EL (cell line): ENCODE results near the gene GRN.

Source experiments
- DNase-seq: peaks from one replicate; pipeline ENCODE4 v3.0.0-alpha.2; 2016

Gene GRN

DNA sequence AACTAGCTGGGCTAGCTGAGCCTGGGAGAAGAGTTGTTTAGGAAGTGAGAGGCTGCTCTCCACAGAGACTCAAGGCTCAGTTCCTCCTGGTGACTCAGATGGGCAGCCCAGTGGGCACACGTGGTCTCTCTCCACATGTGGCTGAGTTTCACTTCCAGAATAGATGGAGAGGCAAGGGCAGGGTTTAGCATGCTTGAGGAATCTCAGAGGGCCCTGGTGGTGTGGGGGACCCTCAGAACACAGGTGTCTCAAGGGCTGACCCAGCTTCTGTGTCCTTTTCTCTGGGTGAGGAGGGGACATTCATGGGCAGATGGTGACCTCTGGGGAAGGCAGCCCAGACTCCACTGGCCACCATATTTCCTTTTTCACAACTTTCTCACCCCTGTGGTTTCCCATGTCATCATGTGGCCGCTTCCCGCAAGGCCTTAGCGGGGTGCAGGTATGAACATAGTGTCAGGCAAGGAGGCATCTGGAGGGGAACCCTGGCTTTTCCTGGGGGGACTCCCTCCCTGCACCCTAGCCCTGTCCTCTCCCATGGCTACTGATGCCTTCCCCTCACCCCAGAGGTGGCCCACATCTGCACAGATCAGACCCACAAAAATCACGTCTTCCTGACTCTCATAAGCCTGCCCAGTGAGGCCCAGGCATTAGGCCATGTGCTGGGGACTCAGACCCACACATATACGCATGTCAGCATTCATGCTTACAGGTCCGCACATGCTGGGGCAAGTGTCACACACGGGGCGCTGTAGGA, 3.3 kb downstream of the GRN start:
- peak; percentile 66 for DNase-seq

- DNase-seq: no peak
Observed at GRCh38 chr17:44348988-44349364, 3.9 kb downstream of the GRN start.

- DNase-seq: no peak
Observed at GRCh38 chr17:44349553-44350070, 4.5 kb downstream of the GRN start.

DNA sequence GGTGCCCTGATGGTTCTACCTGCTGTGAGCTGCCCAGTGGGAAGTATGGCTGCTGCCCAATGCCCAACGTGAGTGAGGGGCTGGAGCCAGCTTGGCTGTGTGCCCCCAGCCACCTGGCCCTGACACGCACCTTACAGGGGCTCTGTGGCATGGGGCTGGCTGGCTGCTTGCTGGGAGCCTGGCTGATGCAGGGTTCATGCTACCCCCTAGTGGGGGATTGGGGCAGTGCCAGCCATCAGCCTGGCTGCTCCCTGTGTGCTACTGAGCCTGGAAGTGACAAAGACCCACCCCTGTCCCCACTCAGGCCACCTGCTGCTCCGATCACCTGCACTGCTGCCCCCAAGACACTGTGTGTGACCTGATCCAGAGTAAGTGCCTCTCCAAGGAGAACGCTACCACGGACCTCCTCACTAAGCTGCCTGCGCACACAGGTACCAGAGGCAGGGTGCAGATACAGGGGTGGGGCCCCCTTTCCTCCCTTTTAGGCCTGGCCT, 5.7 kb downstream of the GRN start:
- DNase-seq: peak; percentile 59

DNA sequence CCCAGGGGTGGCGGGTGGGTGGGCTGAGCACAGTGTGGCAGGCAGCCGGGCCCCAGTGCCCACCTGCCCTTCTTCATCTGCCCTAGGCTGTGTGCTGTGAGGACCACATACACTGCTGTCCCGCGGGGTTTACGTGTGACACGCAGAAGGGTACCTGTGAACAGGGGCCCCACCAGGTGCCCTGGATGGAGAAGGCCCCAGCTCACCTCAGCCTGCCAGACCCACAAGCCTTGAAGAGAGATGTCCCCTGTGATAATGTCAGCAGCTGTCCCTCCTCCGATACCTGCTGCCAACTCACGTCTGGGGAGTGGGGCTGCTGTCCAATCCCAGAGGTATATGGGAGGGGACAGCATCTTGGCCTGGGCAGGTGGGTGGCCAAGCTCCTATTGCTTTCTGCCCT, 6.4 kb downstream of the GRN start:
- DNase-seq: no peak

GRCh38 chr17:44351961-44352827, 7.1 kb downstream of the GRN start:
- no peak for DNase-seq

DNA sequence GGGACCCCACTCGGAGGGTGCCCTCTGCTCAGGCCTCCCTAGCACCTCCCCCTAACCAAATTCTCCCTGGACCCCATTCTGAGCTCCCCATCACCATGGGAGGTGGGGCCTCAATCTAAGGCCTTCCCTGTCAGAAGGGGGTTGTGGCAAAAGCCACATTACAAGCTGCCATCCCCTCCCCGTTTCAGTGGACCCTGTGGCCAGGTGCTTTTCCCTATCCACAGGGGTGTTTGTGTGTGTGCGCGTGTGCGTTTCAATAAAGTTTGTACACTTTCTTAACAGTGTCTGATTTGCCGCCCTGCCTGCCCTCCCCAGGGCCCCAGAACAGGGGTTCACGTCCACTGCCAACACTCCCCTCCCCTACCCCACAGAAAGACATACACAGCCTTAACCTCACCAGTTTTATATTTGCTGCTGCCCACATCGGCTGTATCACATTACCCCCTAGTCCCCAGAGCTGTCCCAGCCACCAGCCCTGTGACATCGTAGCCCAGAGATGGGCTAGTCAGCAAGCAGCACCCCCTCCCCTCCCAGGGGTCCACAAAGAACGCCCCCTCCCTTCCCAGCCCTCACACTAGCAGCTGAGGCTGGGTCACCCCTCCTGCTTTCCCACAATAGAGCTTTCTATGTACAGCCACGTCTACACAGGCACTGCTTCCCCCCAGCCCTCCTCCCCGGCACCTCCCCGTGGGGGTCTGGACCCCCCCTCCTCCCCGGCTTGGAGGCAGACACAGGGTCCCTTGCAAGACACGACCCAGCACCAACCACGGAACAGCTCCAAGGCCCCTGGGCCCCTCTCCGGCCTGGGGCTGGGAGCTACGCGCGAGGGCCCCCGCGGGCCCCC, 7.9 kb downstream of the GRN start:
- no peak for DNase-seq

DNA sequence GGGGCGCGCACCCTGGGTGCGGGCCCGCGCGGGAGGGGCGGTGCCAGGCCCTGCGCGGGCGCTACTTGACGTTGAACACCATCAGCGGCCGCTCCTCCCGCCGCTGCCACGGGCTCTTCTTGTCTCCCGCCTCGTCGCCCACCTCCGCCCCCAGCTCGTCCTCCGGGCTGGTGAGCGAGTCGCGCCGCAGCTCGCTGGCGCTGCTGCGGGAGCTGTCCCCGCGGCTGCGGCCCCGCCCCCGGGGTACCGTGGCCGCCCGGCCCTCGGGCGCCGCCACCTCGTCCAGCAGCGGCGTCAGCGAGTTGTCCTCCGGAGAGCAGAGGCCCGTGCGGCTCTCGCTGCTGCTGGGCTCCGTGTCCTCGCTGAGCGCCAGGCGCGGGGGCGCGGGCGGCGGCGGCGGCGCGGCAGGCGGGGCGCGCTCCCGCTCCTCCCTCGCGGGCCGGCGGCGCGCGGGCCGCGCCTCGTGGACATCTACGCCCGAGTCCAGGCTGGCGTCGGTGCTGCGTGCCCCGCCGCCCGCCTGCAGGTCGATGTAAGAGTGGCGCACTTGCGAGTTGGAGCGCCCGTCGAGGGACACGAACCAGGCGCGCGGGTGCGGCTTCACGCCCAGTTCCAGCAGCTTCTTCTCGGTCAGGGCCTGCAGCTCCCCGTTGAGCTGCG, 8.7 kb downstream of the GRN start:
- peak; percentile 31 for DNase-seq

DNA sequence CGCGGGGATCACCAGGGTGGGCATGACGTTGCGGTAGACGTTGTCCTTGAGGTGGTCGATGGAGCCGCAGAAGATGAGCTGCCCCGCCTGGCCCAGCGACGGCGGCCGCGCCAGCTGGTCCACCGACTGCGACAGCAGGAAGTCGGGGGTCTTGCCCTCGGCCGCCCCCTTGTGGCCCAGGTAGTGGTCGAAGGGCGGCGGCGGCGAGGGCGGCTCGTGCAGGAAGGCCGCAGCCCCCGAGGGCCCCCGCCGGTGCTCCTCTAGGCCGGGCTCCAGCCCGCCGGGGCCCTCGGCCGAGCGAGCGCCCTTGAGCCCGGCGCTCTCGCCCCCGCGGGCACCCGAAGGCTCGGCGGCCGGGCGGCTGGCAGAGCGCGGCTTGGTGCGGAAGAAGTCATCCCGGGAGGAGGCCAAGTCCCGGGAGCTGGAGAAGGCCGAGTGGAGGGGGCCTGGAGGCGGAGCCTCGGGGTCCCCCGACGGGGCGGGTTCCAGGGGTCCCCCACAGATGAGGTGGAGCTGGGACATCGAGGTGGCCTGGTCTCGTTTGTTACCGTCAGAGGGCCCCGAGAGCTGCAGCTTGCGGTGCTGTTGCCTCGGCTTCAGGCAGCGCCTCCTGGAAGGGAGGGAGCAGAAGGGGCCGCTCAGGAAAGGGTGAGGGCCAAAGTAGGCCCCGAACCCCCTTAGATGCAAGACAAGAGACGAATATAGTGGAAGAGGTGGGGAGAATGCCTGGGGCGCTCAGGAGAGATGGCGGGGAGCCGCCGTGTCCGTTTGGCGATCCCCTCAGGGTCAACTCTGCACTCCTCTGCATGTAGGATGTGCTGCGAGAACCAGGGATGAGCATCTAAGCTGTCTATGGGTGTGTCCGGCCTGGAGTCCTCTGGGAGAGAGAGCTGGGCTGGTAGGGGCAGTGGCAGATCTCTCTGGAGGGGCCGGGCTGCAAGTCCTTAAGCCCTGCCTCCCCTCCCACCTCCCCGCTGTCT, 9.8 kb downstream of the GRN start:
- no peak for DNase-seq

DNA sequence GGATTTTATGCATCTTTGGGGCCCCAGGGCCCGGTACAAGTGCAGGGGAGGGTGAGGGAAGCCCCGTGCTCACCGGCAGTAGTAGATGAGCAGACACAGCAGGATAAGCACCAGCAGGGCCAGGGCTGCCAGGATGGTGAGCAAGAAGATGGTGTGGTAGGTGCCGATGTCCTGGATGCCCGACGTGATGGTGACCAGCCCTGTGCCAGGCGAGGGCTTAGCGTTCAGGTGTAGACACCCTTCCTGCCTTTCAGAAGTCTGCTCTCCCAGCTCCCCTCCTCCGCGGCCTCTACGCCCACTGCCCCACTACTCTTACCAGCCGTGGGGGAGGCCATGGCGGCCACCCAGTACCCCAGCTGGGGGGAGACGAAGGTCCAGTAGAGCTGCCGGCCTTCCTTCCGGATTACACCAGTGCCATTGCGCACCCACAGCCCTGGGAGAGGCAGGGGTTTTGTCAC, 10.6 kb downstream of the GRN start:
- DNase-seq: no peak

DNA sequence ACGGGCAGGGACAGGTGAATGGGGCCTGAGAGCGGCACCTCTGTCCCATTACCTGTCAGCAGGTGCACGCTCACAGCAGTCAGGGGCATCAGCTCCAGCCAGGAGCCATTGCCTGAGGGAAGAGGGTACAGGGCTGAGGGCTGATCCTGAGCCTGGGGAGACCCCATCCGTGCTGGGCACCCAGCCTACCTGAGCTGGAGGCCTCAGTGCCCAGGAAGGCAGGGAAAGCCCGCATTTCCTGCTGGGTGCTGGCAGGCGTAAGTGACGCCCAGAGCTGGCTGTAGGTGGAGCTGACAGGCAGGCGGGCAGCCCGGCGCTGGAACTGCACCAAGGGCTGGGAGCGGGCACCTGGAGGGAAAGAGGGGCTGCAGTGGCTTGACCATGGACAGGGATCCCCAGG, 11.1 kb downstream of the GRN start:
- no peak for DNase-seq

DNA sequence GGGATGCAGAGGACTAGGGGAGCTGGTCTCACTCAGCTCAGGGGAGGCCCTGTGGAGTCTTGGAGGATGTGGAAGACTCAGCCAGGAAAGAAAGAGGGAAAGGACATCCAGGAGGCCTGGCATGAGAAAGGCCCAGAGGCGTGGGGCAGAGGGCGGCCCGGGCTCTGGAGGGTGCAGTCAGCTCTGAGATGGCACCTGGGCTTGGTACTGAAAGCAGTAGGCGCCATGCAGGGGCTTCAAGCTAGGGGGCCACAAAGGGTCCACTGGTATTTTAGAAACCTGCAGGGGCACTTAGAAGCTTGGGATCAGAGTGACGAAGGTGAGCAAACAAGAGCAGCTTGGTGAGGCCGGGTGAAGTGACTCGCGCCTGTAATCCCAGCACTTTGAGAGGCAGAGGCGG, 13.0 kb downstream of the GRN start:
- DNase-seq: no peak

DNA sequence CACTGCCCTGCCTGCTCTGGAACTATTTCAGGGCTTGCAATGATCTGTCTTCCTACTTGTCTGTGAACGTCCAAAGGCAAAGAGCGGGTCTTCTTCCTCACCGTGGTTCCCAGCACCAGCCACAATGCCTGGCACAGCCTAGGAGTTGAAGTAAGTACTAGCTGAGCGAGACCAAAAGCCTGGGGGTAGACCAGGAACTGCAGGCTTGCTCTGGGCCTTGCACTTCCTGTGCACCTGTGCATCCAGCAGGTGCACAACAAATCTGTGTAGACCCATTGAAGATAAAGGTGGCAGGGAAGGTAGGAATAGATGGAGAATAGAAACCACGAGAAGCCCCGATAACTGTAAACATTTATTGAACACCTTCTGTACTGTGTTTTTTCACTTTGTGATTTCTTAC, 13.9 kb downstream of the GRN start:
- DNase-seq: no peak

- DNase-seq: no peak
Observed at GRCh38 chr17:44359458-44360143, 14.5 kb downstream of the GRN start.

DNA sequence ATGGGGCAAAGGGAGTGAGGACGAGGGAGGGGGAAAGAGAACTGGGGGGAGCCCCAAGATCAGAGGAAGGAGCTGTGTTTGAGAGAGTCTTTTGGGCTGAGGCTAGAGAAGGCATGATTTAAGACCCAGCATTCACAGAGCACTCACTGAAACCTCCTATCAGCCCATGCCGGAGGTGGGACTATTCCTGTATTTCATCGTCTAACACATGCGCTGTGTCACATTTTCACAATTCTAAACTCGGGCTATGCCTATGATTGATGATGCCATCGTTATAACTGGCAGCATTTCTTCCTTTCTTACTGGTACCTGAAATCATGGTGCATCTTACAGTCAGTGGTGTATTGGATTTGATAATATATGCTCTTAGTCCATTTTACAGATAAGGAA, 15.0 kb downstream of the GRN start:
- no peak for DNase-seq

DNA sequence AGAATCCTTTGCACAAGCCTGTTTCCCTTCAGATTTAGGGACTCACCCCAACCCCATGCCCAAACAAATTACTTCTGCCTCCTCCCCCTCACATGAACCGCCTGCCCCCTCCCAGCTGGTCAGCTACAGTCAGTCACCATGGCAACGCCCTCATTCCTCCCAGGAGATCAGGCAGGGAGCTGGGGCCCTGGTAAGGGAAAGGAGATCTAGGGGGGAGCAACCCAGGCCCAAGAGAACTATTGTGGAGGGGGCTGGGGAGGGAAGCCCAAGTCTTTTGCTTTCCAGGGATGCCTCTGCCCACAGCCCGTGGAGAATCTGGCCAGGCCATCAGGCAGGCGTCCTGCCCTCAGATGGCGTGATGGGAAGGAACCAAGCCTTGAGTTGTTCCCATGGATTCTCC, 15.7 kb downstream of the GRN start:
- DNase-seq: peak; percentile 25

DNA sequence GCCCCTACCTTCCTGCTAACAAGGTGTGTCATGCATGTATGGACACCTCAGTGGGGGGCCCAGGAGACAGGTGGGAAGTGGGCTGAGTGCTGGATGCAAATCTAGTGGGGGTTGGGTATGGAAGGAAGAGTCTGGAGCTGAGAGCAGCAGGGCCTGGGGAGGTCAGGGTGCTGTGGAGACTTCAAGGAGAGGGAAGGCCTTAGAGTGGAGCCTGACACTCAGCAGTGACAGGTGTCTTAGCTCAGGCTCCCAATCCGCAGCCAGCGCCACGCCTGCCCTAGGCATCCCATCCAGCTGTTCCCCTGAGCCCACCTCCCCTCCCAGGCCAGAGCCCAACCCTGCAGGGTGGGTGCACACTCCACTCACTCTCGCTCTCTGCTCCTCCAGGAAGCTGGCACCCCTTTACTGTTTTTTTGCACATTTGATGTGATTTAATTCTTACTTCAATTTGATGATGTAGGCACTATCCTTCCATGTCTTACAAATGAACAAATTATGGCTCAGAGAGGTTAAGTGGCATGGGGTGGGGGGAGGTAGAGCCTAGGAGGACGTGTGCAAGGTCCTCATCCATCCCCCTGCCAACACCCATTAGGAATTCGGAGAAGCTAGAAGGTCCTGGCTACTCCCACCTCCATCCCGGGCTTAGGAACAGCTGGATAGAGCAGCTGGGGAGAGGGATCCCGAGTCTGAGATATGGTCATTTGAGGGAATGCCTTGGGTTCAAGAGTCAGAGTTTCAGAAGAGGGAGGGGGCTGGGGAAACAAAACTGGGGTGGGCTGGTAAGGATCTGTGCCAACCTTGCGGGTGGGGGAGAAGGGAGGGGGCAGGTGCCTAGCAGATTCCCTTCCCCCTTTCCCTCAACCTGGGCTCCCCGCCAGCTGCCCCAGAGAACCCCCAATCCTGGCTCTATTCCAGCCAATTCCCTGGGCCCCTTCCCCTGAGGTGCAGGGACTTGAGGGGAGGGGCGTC, 16.5 kb downstream of the GRN start:
- no peak for DNase-seq

DNA sequence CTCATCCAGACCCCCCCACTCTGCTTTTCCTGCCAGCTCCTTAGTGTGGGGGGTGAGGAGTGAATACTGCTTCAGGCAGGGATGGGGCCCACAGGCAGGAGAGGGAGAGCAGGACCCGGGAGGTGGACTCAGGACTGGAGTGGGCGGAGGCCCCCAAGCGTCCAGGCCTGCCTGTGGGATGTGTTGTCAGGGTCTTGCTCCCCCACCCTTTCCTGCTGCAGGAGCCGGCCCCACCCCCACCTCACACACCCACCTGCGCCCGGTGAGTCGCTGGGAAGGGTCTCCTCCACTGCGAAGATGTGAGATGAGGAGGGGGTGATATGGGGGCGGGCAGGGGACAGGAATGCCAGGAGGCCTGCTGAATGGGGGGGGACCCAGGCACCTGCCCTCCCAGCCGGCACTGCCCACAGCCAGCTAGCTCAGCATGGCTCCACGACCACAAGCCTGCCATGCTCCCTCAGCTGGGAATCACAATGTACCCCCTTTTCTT, 17.4 kb downstream of the GRN start:
- DNase-seq: no peak
